Activated T-helper 9 cell treated with anti-CD3 and anti-CD28 coated beads, Interleukin-2, amount 50 U/mL, for 16 hours (primary cell): ENCODE measurements around the gene EMX1.
A peak's percentile ranks its signal among the peaks of the same experiment; 100 is the strongest.

Source experiments
- DNase-seq: peaks from one replicate; pipeline ENCODE4 v3.0.0-alpha.2; 2020; ENCODE audit warnings: low read depth

Gene EMX1

DNA sequence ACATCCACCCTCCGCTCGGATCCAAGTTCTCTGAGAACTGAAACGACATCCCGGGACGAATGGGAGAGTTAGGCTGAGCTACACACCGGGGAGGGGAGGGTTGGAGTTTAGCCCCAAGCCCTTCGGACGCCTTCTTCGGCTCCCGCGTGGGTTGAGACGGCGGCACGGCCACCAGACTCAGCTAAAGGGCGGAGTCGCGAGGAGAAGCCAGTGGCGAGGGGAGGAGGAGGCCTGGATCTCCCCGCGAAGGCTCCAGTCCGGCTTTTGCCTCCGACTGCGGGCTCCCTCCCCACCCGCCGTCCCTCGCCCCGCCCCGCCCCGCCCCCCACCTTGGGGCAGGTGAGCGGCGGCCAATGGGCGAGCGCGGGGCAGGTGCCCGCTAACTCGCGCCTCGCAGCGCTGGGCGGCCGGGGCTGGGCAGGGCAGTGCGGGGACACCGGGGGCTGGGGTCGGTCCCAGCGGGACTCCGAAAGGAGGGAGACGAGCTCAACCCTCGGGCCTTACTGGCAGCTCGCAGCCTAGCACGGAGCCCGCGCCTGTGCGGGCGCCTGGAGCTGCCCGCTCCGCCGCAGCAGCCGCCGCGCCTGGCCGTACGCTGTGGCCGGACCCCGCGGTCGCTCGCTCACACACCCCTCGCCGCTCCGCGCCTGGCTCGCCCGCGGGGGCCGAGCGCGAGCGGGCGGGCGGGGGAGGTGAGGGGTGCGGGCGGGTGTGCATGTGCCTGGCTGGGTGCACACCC lies at the start of gene EMX1:
Gene EMX1 (plus strand): TSS at position 382 of the 739 bp plus-strand sequence. CDS start 334 bp downstream, at position 716.
- no peak for DNase-seq

DNA sequence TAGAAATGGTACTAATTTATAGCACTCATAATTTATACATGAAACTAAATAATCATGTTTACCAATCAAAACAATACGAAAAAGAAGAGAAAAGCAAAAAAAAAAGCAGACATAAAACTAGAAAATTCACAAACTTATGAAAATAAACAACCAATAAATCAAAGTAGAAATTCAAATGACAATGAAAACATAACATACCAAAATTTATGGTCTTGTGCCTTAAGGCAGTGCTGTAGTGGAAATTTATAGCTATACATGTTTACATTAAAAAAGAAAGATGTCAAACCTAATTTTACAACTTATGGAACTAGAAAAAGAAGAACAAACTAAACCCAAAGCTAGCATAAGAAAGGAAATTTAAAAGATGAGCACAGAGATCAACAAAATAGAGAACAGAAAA lies 46.3 kb upstream of the EMX1 start:
- DNase-seq: no peak

- no peak for DNase-seq
Observed at GRCh38 chr2:72871880-72872279, 45.4 kb upstream of the EMX1 start.

GRCh38 chr2:72883356-72883962 lies 33.9 kb upstream of the EMX1 start:
- no peak for DNase-seq

DNA sequence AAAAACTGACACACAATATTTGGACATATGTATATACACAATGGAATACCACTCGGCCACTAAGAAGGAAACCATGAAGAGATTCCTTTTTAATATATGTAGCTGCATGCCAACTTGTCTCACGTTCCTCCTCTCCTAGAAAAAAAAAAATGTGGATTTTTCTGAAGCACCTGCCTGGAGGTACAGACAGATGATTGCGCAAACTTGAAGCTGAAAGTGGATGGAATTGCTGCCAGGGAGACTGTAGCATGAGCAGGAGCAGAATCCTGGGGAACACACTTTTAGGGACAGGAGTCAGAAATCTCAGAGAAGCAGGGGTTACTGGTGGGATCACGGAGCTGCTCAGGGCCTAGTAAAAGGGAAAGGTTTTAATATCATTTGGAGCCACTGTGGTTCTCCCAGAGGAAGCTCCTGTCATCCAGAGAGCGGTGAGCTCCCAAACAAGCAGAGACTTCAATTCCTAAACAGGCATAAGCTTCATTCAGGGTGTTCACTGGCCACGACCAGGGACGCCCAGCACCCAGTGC lies 30.8 kb upstream of the EMX1 start:
- no peak for DNase-seq

GRCh38 chr2:72887032-72887739 lies 30.1 kb upstream of the EMX1 start, which contains the start of gene SPR:
Gene SPR (plus strand): TSS chr2:72887408. CDS start chr2:72887433, 25 bp downstream.
- DNase-seq: peak; percentile 51

DNA sequence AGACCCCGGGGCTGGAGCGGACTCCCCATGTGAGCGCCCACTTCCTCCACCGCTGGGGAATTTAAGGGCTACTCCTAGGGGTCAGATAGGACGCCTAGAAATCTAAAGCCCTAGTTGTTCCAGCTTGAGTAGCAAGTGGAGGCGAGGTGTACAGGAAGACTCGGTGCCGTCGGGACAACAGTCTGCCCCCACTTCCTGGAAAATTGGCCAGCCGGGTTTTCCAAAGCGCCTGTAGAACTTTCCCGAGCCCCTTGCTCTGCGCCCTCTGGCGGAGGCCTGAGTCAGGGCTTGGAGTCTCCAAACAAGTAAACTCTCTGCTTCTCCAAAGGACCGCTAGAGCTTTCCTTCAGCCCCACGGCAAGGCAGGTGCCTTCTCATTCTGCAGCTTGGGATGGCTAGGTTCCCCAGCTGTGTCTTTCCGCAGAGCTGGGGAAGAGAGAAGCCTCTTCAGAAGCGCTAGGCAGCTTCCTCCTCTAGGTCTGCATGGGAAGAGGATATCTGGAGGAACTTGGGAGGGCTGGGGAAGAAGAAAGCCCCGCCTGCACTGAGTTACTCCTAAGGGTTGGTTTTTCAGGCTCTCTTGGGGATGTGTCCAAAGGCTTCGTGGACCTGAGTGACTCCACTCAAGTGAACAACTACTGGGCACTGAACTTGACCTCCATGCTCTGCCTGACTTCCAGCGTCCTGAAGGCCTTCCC lies 29.4 kb upstream of the EMX1 start:
- DNase-seq: peak; percentile 29

GRCh38 chr2:72888438-72889202 lies 28.7 kb upstream of the EMX1 start:
- no peak for DNase-seq

DNA sequence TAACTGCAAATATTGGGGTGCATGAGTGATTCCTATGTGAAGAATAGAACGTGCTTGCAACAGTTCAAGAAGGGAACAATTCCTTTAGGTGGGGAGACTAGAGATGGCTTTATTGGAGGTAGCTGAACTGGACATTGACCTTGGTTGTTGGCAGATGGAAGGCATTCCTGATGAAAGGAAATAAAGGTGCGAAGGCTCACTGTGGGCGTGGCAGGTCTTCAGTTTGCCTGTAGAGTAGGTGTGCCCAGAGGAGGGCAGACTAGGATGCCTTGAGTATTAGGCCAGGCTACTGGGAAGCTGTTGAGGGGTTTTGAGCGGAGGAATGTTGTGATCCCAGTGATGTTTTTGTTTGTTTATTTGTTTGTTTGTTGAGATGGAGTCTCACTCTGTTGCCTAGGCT lies 27.3 kb upstream of the EMX1 start:
- DNase-seq: no peak

GRCh38 chr2:72891091-72891818 lies 26.1 kb upstream of the EMX1 start:
- no peak for DNase-seq

DNA sequence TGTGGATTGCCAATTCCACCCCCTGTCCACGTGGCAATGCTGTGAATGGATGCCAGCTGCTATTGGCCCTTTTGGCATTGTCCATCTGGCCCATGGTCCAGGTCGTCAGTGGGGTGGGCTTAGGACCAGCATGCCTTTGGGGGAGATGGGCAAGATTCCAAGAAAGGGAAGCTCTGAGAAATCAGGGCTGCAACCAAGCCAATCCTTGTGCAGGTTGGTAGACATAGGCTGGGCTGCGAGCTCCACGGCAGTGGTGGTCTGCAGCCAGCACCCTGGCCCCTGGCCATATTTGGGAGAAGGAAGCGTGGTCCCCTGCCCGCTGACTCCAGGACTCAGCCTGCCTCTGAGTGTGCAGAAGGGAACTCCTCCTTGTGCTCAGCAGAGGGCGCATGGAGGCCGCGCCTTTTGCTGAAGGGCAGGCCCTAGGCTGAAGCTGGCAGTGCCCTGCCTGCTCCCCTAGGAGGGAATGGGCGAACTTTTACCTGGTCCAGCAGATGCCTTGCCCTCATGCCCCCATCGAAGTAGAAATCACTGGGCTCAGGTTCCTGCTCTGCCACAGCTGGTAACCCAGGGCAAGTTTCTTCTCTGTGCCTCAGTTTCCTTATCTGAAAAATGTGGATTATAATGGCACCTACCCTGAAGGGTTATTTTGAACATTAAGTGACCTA lies 24.7 kb upstream of the EMX1 start:
- DNase-seq: peak; percentile 37

DNA sequence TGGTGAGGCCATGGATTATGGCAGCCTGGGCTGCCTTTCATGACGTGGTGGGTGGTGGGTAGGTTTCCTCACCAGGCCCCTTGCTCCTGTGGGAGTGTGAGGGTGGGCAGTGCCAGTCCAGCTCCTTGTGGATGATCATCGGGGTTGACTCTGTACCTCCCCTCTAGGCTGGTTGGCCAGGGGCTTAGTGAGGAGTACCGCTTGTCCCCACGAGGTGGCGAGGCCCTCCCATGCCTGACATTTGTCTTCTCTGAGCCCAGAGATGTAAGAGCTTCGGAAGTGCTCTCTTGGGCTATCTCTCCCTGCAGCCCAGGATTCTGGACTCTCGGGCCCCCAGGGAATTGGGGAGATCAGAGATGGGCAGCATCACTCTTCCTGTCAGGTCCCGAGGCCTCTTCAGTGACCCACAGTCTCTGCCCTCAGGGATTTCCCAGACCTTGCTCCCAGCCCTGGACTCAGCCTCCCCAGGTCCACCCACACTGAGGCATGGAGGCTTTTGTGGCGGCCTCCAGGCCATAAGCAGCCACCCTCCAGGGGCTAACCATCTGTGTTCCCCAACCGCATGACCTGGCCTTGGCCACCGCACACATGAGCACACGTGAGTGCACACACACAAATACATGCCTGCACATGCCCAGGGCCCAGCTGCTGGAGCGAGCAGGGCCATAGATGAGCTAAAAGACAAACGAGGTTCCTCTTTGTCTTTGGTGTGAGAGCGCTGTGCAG lies 23.6 kb upstream of the EMX1 start:
- no peak for DNase-seq

GRCh38 chr2:72894514-72894913 lies 22.8 kb upstream of the EMX1 start:
- DNase-seq: no peak

- DNase-seq: no peak
Observed at GRCh38 chr2:72895154-72895553, 22.2 kb upstream of the EMX1 start.

GRCh38 chr2:72895759-72896281 lies 21.5 kb upstream of the EMX1 start:
- DNase-seq: no peak

GRCh38 chr2:72896446-72896845 lies 20.9 kb upstream of the EMX1 start:
- no peak for DNase-seq

DNA sequence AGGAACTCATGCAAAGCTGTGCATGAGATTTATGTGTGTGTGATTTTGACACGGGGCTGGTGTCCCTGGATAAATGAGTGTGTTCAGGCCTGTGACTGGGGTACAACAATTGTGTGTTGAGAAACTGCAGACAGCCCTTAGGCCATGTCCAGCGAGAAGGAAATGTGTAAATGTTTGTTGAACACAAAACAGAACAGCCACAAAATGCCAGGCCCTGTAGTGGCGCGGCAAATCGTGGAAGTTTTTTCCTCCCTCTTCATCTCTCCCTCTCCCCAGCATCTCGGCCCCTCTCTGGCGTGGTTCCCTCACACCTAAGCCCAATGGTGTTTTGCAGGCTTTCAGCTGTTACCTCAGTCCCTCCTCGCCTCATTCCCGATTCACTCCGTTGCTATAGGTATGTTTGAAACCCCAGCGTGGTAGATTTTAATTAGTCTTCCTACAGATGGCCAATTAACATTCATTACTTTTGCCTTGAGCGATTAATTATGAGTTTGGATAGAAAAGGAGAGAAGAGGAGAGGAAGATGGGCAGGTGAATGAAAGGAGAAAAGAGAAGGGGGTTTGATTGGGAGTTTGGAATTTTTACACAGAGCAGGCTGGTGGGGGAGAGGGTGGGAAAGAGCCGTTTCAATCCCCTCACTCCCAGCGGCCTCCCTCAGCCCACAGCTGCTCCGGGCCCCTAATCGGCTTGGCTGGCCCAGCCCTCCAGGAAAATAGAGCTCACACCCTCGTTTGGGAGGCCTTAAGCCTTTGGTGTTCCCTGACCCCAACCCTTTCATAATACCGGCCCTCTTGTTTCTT lies 19.3 kb upstream of the EMX1 start:
- DNase-seq: no peak

GRCh38 chr2:72898585-72898906 lies 18.8 kb upstream of the EMX1 start:
- no peak for DNase-seq
